HG03342 (cell line): ENCODE measurements around the gene CCDC85B.

Experiments used
- ATAC-seq: cut with Tn5 transposase; IDR thresholded peaks from one replicate; pipeline ENCODE4 v1.9.1; 2021; ENCODE audit warnings: mild to moderate bottlenecking, moderate library complexity; ENCODE audit not compliant: unreplicated experiment

CCDC85B gene

GRCh38 chr11:65857500-65857852 is 33.0 kb upstream of the CCDC85B start:
- no peak for ATAC-seq

GRCh38 chr11:65857853-65858680 is 32.4 kb upstream of the CCDC85B start, which contains the start of gene CFL1:
TSS of gene CFL1 (minus strand) at chr11:65858180. CDS start at chr11:65858099, 81 bp downstream.
- peak; percentile 43 for ATAC-seq

GRCh38 chr11:65858681-65859087 is 31.8 kb upstream of the CCDC85B start:
- no peak for ATAC-seq

- ATAC-seq = peak; percentile 44
Measured at GRCh38 chr11:65859095-65859811, 31.2 kb upstream of the CCDC85B start.

GRCh38 chr11:65859812-65860277 is 30.6 kb upstream of the CCDC85B start:
- ATAC-seq = no peak

- ATAC-seq = peak; percentile 27
Measured at GRCh38 chr11:65860278-65861164, 30.0 kb upstream of the CCDC85B start, which contains the start of gene MUS81. TSS of gene MUS81 (plus strand) at chr11:65860433. CDS start at chr11:65860754, 321 bp downstream.

- no peak for ATAC-seq
Measured at GRCh38 chr11:65861165-65861505, 29.3 kb upstream of the CCDC85B start.

- ATAC-seq = no peak
Measured at GRCh38 chr11:65861533-65862183, 28.8 kb upstream of the CCDC85B start.

- ATAC-seq = no peak
Measured at GRCh38 chr11:65862191-65862735, 28.2 kb upstream of the CCDC85B start.

- no peak for ATAC-seq
Measured at GRCh38 chr11:65862941-65863888, 27.3 kb upstream of the CCDC85B start.

- no peak for ATAC-seq
Measured at GRCh38 chr11:65863889-65864705, 26.4 kb upstream of the CCDC85B start.

- ATAC-seq = no peak
Measured at GRCh38 chr11:65864706-65865471, 25.6 kb upstream of the CCDC85B start.

GRCh38 chr11:65865550-65866172 is 24.8 kb upstream of the CCDC85B start:
- ATAC-seq = no peak

- no peak for ATAC-seq
Measured at GRCh38 chr11:65866509-65867283, 23.8 kb upstream of the CCDC85B start.

- ATAC-seq = no peak
Measured at GRCh38 chr11:65867284-65868071, 23.0 kb upstream of the CCDC85B start.
